Fibroblast of villous mesenchyme (primary cell): ENCODE data around the gene NIN. TPM values are rescaled to one million over a fixed set of nuclear protein-coding genes. Genes with fewer than 3 reads are reported as not detected.
A peak's percentile ranks its signal among the peaks of the same experiment; 100 is the strongest.

Source experiments
- DNase-seq: peaks from one replicate; pipeline ENCODE4 v3.0.0-alpha.2; 2010; ENCODE audit warnings: low read depth
- H3K4me3 ChIP-seq: 2 replicates; pipeline ENCODE4 v1.5.1; 2011; ENCODE audit warnings: low read depth, mild to moderate bottlenecking, low read length
- total RNA-seq: library from RNA; depleted of rRNA; stranded (reverse); fragments of >200 nt; gene quantifications from 2 replicates; pipeline ENCODE4 v1.2.3, GENCODE V29; 2012
- TF ChIP-seq, protein P1 (sequence below): IDR thresholded peaks from 2 replicates; pipeline ENCODE4 v1.5.1; 2012; ENCODE audit warnings: low read depth, mild to moderate bottlenecking, low read length; ENCODE audit not compliant: insufficient read depth

The NIN gene
- total RNA-seq, 1 donor: 29.8 TPM

DNA sequence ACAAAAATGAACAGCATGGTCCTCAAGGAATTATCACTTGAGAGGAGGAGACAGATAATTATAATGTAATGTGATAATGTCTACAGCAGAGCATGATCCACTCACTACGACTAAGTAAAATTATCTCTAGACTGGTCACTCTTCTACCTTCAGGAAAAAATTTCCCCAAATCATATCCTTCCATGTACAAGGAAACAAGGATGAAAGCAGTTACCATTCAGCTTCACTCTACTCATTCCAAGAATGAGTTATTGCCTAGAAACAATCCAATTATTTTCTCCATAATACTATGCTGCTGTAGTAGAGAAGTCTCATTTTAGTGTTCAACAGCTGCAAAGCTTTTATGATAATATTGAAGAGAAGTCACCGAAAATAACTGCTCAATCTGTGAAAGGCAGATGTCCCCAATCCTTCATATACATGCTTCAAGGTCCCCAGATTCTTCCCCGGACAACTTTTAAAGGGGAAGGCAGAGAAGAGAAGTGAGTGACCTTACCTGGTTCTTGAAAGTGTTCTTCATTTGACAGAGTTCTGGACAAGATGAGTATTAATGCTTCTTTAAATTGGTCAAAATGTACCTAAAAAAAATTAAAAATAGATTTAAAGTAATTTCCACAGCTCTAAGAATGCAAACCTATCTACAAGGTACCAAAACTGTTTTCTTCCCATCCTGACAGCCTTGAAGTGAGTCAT is 24.6 kb downstream of the NIN start:
- H3K4me3 ChIP-seq: no peak overlapping the region
- no peak for DNase-seq
- TF ChIP-seq, protein P1, sequence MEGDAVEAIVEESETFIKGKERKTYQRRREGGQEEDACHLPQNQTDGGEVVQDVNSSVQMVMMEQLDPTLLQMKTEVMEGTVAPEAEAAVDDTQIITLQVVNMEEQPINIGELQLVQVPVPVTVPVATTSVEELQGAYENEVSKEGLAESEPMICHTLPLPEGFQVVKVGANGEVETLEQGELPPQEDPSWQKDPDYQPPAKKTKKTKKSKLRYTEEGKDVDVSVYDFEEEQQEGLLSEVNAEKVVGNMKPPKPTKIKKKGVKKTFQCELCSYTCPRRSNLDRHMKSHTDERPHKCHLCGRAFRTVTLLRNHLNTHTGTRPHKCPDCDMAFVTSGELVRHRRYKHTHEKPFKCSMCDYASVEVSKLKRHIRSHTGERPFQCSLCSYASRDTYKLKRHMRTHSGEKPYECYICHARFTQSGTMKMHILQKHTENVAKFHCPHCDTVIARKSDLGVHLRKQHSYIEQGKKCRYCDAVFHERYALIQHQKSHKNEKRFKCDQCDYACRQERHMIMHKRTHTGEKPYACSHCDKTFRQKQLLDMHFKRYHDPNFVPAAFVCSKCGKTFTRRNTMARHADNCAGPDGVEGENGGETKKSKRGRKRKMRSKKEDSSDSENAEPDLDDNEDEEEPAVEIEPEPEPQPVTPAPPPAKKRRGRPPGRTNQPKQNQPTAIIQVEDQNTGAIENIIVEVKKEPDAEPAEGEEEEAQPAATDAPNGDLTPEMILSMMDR: no peak

GRCh38 chr14:50805396-50805795 is 25.6 kb downstream of the NIN start:
- H3K4me3 ChIP-seq: no peak overlapping the region
- TF ChIP-seq, protein P1: no peak
- no peak for DNase-seq

GRCh38 chr14:50804181-50804721 is 26.7 kb downstream of the NIN start:
- peak; percentile 84 for DNase-seq
- H3K4me3 ChIP-seq: no peak overlapping the region
- TF ChIP-seq, protein P1: no peak

DNA sequence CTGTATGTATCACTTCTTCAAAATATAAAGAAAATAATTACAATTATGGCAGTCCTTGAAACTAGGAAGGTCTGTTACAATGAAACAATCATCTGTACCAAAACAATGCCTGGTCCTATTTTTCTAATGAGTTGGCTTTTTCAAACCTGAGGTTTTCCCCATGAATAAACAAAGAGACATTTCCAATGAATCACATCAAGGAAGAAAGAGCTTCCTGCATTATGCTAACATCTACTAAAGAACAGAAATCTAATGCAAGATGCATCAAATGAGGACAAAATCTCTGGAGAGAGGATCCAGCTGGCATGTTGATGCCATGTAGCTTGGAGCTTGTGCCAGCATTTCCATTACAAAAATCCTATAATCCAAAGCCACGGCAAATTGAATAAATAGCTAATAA is 29.3 kb downstream of the NIN start:
- no peak overlapping the region for H3K4me3 ChIP-seq
- TF ChIP-seq, protein P1: no peak
- peak; percentile 26 for DNase-seq

GRCh38 chr14:50800032-50800431 is 30.9 kb downstream of the NIN start:
- H3K4me3 ChIP-seq: no peak overlapping the region
- DNase-seq: peak; percentile 76
- TF ChIP-seq, protein P1: no peak

DNA sequence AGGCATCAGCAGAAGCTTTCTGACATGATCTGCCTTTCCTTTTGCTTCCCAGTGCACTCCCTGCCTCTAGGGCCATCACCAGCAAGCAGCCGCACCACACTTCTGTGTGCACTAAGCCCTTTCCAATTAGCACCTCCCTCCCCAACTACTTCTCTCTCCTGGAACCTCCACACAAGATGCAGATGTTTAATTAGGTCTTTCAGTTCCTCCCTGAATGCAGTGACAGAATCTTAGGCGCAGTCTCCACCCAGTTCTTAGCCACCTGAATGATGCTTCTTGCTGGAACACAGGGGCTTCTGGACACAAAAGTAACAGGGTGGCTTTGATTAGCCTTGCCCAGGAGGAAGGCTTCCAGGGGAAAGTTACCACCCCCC is 32.9 kb downstream of the NIN start:
- no peak overlapping the region for H3K4me3 ChIP-seq
- TF ChIP-seq, protein P1: no peak
- DNase-seq: no peak
